Stomach (tissue), 4 donors: ENCODE data around the gene ADGRF3.

Source experiments
- POLR2A ChIP-seq, 4 donors: fragments of 450-650 bp; IDR thresholded peaks; one replicate each; pipeline ENCODE4 v1.6.1; 2016; ENCODE audit warnings: antibody characterized with exemption in 4 of 4, control low read depth in 2 of 4, mild to moderate bottlenecking in 1 of 4, moderate library complexity in 1 of 4
- POLR2AphosphoS5 ChIP-seq, 3 donors: sonication (generic); formaldehyde crosslinking; IDR thresholded peaks; one replicate each; pipeline ENCODE4 v1.6.1; 2016; ENCODE audit warnings: antibody characterized with exemption in 3 of 3
- TF ChIP-seq, protein P1 (sequence below), 7 experiments: fragments of 450-650 bp in 4 of 7; fragments of 200-600 bp in 3 of 7; sonication (generic) in 3 of 7; IDR thresholded peaks; one replicate each; pipeline ENCODE4 v1.5.1; 2016 to 2019; ENCODE audit warnings: antibody characterized with exemption in 7 of 7, control low read depth in 2 of 7, mild to moderate bottlenecking in 1 of 7

DNA sequence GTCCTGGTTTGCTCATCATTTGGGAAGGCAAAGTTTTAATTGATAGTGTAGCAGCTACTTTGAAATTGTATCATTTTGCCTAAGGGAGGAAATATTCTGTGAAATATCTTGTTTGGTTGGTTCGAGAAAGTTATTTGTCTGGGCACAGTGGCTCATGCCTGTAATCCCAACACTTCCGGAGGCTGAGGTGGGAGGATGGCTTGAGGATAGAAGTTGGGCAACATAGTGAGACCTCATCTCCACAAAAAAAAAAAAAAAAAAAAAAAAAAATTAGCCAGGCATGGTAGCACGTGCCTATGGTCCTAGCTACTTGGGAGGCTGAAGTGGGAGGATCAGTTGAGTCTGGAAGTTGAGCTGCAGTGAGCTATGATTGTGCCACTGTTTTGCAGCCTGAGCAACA is 3.1 kb upstream of the ADGRF3 start:
- TF ChIP-seq, protein P1, sequence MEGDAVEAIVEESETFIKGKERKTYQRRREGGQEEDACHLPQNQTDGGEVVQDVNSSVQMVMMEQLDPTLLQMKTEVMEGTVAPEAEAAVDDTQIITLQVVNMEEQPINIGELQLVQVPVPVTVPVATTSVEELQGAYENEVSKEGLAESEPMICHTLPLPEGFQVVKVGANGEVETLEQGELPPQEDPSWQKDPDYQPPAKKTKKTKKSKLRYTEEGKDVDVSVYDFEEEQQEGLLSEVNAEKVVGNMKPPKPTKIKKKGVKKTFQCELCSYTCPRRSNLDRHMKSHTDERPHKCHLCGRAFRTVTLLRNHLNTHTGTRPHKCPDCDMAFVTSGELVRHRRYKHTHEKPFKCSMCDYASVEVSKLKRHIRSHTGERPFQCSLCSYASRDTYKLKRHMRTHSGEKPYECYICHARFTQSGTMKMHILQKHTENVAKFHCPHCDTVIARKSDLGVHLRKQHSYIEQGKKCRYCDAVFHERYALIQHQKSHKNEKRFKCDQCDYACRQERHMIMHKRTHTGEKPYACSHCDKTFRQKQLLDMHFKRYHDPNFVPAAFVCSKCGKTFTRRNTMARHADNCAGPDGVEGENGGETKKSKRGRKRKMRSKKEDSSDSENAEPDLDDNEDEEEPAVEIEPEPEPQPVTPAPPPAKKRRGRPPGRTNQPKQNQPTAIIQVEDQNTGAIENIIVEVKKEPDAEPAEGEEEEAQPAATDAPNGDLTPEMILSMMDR (IDR thresholded peaks at IDR 0.05), result no peak
- TF ChIP-seq POLR2AphosphoS5 (IDR thresholded peaks at IDR 0.05) (no peak), POLR2A (IDR thresholded peaks at IDR 0.05) (no peak)
